Endothelial cell of umbilical vein (primary cell): ENCODE measurements around the gene PSMC4.

Source experiments
- CTCF ChIP-seq, 2 donors: IDR thresholded peaks; 1 replicate in 1 of 2; 2 replicates in 1 of 2; pipeline ENCODE4 v1.5.1; 2011; ENCODE audit warnings: low read length in 2 of 2, mild to moderate bottlenecking in 2 of 2, moderate library complexity in 2 of 2, control low read depth in 1 of 2, inconsistent platforms in 1 of 2, low read depth in 1 of 2; ENCODE audit not compliant: insufficient read depth in 1 of 2; ENCODE audit errors: extremely low read depth in 1 of 2
- EZH2 ChIP-seq: IDR thresholded peaks from 2 replicates; pipeline ENCODE4 v1.6.1; 2012; ENCODE audit warnings: borderline replicate concordance, low read depth, mild to moderate bottlenecking, moderate library complexity, low read length, inconsistent platforms; ENCODE audit not compliant: severe bottlenecking
- FOS ChIP-seq: IDR thresholded peaks from 2 replicates; pipeline ENCODE4 v1.6.1; 2011; ENCODE audit warnings: mild to moderate bottlenecking, low read length, moderate library complexity, borderline replicate concordance; ENCODE audit not compliant: insufficient read depth
- GATA2 ChIP-seq: IDR thresholded peaks from 2 replicates; pipeline ENCODE4 v1.7.0; 2011; ENCODE audit warnings: low read depth, mild to moderate bottlenecking, moderate library complexity, mixed read lengths, low read length; ENCODE audit not compliant: insufficient read length, insufficient read depth
- JUN ChIP-seq: IDR thresholded peaks from 2 replicates; pipeline ENCODE4 v1.6.1; 2011; ENCODE audit warnings: borderline replicate concordance, low read depth; ENCODE audit not compliant: insufficient read length, insufficient read depth
- MAX ChIP-seq: IDR thresholded peaks from 2 replicates; pipeline ENCODE4 v1.6.1; 2011; ENCODE audit not compliant: insufficient read depth, insufficient read length
- MYC ChIP-seq: IDR thresholded peaks from one replicate; pipeline ENCODE4 v1.6.1; 2011; ENCODE audit warnings: mild to moderate bottlenecking, low read depth, low read length
- POLR2A ChIP-seq: IDR thresholded peaks from 2 replicates; pipeline ENCODE4 v1.6.1; 2012; ENCODE audit warnings: low read depth, mild to moderate bottlenecking, control low read depth, low read length
- POLR2AphosphoS5 ChIP-seq: IDR thresholded peaks from 2 replicates; pipeline ENCODE4 v1.6.1; 2012; ENCODE audit warnings: low read depth, mild to moderate bottlenecking, control low read depth, low read length, moderate library complexity; ENCODE audit not compliant: insufficient read depth

GRCh38 chr19:39963898-39964297, 7.1 kb upstream of the PSMC4 start:
- TF ChIP-seq GATA2 (no peak), CTCF (IDR thresholded peaks at IDR 0.05; ENCODE audit: extremely low read depth in 1 of 2, insufficient read depth in 1 of 2, low read depth in 1 of 2, low read length in 2 of 2) (no peak), POLR2AphosphoS5 (no peak), POLR2A (no peak), EZH2 (no peak), MYC (no peak), MAX (no peak), JUN (no peak), FOS (no peak)
